Epidermal melanocyte (primary cell): ENCODE data around the gene FOLR3.
A peak's percentile ranks its signal among the peaks of the same experiment; 100 is the strongest.
"Not testable (repeated sequence)": the region's sequence is repeated elsewhere in the genome, so short reads cannot be mapped to it uniquely, and the experiment has no call there.

Experiments used
- DNase-seq: peaks from one replicate; pipeline ENCODE4 v3.0.0; 2011; ENCODE audit warnings: low spot score; ENCODE audit not compliant: insufficient read length

FOLR3 gene

DNA sequence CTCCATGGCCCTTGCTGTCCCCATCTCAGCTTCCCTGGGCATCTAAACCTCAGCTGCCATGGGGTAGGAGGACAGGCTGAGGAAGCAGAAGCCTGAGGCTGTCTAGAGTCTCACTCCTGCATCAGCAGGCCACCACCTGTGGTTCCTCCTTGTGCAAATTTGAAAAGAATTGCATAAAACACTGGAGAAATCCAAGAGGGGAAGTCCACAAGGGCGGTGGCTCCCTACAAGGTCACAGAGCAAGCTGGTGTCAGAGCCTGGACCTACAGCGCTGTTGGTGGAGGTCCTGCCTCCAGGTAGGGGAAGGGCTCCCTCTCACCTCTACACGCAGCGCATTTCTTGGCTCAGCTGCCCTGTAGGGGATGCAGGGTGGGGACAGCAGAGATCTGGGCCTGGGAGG, at the start of gene FOLR3:
Gene FOLR3, plus strand, starts transcription at position 253 of the 400 bp plus-strand sequence. CDS start 228 bp downstream, outside the sequence.
- DNase-seq = not testable (repeated sequence)

DNA sequence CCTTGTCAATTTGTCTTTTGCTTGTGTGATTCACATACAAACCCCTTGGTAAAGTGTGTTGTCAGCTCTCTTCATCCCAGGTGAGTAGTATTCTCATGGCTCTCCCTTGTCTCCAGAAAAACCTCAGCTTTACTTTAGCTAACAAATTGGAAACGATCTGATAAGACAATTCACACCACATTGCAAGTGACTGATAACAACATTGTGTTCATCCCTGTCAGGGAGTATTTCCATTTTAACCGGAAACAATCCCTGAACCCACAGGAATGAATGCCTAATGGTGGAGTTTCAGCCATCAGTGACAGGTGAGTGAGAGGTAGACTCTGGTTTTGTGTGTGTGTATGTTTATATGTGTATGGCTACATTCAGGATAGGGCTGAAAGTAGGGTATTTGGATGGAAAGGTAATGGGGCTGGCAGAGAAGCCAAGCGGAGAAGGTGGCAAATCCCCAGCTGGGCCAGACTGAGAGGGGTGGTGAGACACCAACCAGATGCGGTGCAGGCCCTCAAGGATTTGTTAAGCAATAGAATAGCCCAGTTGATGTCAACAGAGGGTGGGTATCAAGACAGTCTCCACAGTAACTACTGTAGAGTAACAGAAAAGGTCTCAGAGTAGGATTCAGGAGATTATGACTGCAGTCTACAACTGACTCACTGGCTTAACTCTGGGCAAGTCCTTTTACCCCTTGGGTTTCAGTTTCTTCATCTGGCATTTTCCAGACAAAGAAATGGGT, 47.3 kb upstream of the FOLR3 start:
- no peak for DNase-seq

- DNase-seq = peak; percentile 74
Measured at GRCh38 chr11:72091292-72091691, 44.2 kb upstream of the FOLR3 start.

DNA sequence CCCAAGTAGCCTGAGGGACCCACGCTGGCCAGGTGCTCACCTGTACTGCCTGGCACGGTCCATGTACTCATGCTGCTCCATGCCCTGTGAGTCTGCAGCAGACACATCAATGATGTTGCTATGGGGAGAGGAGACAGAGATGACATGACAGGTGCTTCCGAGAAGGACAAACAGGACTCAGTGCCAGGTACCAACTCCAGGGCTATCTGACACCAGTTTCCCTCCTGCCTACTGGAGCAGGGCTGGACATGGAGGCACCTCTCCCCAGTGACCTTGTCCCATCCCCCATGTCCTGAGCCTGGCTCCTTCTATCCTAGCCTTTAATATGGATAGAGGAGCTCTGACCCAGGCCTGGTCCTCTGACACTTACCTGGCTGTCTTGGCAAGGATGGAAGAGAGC, 36.8 kb upstream of the FOLR3 start:
- DNase-seq = no peak

DNA sequence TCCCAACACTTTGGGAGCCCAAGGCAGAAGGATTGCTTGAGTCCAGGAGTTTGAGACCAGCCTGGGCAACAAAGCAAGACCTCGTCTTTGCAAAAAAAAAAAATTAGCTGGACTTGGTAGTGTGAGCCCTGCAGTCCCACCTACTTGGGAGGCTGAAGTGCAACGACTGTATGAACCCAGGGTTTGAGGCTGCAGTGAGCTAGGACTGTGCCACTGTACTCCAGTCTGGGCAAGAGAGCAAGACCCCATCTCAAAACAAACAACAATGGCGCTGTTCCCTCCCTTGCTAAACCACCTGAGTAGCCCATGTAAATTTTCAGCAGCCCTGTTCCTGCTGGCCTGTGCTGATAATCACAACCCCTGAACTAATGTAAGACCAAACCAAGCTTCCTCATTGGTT, 35.5 kb upstream of the FOLR3 start:
- no peak for DNase-seq

- DNase-seq = no peak
Measured at GRCh38 chr11:72100462-72100861, 35.1 kb upstream of the FOLR3 start.

GRCh38 chr11:72102162-72102561, 33.4 kb upstream of the FOLR3 start:
- DNase-seq = no peak

GRCh38 chr11:72102631-72102945, 32.9 kb upstream of the FOLR3 start:
- DNase-seq = no peak

DNA sequence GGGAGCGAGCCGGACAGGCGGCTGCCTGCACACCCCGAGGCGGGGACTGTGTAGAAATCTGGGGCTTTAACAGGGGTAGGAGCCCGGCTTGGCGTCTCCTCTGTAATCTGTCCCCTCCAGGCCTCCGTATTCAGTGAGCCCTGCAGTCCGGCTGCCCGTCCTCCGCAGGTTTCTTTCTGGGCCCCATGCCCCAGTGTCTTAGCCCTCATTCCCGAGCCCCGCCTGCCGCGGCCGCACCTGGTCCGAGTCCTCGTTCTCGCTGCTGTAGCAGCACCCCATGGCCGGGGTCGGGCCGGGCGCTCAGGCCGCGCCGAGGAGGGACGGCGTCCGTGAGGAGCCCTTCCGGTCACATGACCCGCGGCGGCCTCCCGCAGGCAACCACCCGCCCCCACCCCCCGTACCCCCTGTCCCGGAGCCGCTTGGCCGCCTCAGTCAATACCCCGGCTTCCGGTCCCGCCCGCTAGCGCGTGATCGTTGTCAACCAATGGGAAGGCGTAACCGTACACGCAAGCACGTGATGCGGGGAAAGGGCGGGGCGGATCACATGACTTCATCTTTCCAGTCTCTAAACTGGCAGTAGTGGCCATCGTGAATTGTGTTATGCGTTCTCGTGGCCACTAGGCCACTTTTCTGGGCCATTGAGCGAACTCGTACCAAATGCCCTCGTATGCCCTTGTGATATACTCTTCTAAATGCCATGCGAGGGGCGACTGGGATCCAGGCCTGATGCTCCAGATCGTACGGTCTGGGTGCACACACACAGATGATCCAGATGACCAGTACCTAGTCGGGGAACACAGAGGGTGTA, 32.4 kb upstream of the FOLR3 start, which contains the start of gene LAMTOR1:
Gene LAMTOR1, minus strand, starts transcription at position 352 of the 808 bp plus-strand sequence. Its CDS starts 73 bp downstream, at position 279.
- DNase-seq = peak; percentile 87

DNA sequence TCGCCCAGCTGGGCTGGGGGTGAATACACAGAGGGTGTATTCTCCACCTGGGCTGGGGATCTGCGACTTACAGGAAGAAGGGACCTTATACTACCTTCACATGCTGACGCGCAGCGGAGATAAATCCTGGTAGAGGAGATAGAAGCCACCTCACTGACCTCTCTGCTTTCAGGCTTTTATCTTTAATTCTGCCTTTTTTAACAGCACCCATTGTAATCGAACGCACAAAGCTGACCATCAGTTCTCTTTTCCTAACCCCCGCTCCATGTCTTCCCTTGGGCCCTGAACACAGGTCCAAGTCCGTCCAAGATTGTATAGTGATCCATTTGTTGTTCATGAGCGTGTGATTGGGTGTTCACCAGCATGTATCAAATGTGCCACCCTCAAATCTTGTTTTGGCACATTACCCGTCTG, 31.8 kb upstream of the FOLR3 start:
- DNase-seq = no peak

GRCh38 chr11:72105888-72106287, 29.6 kb upstream of the FOLR3 start, which contains the start of gene TOMT:
TOMT (plus strand) TSS chr11:72105924; CDS start chr11:72105952, 28 bp downstream.
- DNase-seq = no peak

DNA sequence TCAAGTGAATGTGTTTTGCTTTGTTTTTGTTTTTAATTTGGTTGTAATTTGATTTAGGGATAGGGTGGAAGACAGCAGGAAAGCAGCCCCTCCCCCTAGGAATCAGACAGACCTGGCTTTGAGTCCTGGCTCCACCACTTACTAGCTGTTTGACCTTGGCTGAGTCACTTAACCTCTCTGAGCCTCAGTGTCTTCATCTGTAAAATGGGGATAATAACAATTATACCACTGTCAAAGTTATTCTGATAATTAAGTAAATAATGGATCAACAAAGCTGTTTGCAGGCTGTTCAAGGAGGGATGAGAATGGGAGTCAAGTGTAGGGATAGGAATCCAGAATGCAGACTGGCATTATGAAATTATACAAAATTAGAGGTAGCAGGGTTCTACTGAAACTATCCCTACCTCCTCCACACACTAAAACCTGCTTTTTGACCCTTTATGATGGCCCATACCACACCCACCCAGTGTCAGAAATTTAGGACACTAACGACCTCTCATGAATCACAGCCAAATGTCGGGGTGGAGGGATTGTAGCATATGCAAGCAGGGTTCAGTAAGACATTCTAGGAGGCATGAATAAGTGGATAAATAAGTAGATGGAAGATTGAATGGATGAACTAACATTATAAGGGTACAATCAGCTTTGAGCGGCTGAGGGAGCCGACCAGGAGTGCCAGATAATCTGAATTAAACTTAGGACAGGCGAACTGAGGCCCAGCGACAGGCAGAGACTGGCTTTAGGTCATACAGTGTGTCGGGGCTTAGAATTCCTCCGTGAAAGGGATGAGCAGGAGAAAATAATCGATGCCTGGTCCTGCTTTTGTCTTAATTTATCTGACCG, 24.0 kb upstream of the FOLR3 start:
- no peak for DNase-seq

DNA sequence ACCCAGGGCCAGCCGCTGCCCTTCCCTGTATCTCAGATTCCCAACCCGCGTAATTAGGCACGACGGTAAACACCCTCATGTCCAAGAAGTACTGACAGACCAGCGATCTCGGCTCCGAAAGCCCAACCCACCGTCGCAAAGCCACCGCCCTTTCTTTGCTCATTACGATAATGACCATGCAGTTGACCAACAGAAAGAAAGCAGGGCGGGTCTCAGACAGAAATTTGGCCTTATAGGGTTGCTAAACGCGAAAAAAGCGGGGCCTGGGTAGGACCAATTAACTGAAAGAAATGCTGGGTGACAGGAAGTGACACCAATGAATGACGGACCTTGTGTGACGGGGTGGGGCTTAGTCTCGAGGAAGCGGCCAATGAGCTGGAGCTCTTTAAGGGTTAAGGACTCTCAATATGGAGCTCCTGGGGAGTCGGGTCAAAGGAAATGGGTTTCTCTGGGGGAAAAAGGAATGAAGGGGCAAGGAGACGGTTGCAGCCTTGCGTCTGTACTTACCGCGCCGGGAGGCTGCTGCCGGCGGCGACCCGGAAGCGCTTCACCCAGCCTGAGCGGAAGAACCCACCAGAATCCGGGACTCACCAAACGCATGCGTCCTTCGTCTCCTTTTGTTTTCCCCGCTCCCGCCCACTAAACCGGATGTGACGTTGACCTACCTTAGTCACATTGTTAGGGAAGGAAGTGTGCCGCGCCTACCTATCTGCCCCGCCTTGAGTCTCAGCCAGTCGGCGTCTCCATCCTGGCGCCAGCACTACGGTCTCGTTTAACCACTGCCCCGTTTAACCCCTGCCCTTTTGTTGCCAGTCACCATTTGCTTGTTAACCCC, 23.2 kb upstream of the FOLR3 start, which contains the start of gene ANAPC15:
Gene ANAPC15, minus strand, starts transcription at position 553 of the 835 bp plus-strand sequence. CDS start 1,419 bp downstream, outside the sequence.
- DNase-seq = peak; percentile 84

- no peak for DNase-seq
Measured at GRCh38 chr11:72112978-72113808, 22.3 kb upstream of the FOLR3 start.

DNA sequence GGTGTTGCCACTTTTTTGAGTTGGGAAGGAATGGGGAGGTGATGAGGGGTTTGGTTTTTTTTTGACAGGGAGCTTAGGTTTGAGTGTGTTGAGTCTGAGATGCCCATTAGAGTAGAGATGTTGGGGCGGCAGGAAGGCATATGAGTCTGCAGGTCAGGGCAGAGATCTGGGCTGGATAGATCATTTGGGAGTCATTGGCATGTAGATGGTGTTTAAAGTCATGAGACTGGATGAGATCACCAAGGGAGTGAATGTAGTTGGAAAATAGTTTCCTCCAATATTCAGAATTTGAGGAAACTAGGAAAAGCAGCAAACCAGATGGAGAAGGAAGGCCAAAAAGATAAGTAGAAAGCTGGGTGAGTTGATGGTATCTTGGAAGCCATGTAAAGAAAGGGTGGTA, 21.0 kb upstream of the FOLR3 start:
- DNase-seq = no peak

GRCh38 chr11:72116019-72116755, 19.3 kb upstream of the FOLR3 start:
- no peak for DNase-seq

GRCh38 chr11:72119198-72119597, 16.3 kb upstream of the FOLR3 start:
- no peak for DNase-seq

DNA sequence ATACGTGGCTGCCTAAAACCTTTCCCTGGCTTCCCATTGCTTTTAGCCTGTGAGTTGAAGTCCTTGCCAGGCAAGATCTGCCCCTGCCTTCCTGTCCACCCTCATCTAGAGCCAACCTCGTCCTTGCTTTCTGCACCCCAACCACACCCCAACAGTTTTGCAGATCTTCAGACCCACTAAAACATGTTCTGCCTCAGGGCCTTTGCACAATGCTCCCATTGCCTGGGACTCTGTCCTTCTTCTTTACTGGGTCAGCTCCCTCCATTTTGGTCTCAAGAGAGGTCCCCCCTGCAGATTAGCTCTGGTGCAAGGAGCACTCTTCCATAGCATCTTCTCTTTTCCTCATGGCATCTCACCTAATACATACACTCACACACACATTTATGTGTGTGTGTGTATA, 14.6 kb upstream of the FOLR3 start:
- DNase-seq = no peak

DNA sequence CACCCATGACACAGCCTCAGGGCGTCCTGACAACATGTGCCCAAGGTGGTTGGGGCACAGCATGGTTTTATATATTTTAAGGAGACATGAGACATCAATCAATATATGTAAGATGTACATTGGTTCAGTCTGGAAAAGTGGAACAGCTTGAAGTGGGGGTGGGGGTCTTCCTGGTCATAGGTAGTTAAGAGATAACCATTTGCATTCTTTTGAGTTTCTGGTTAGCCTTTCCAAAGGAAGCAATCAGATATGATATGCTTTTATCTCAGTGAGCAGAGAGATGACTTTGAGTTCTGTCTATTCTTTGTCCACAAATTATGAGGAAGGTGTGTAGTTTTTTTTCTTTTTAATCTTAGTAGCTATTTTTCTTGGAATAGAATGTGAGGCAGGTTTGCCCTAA, 12.9 kb upstream of the FOLR3 start:
- no peak for DNase-seq
